Measurements from ENCODE around the gene SLC16A11. TPM values are rescaled to one million over a fixed set of nuclear protein-coding genes. Genes with fewer than 3 reads are reported as not detected.

SLC16A11 gene
- total RNA-seq, 1 donor from 2014 or later: not detected

GRCh38 chr17:7016886-7017826 is 26.7 kb downstream of the SLC16A11 start:
- FAIRE-seq (no peak), DNase-seq (ENCODE audit: low read depth) (no peak)
- Mint-ChIP-seq H3K27me3 (ENCODE audit: low read depth, unreplicated experiment) (peaks cover 12% of the 10 kb centered on the region), H3K4me1 (ENCODE audit: low read depth, unreplicated experiment) (peaks cover 22% of the 10 kb centered on the region), H3K36me3 (ENCODE audit: low read depth, unreplicated experiment) (peaks cover 4% of the 10 kb centered on the region), H3K27ac (ENCODE audit: unreplicated experiment) (no peak overlapping the region), H3K4me3 (ENCODE audit: unreplicated experiment) (peak overlapping the region; percentile 30), H3K9me3 (ENCODE audit: unreplicated experiment) (no peaks in the 10 kb centered on the region)
- H3K9ac ChIP-seq (ENCODE audit: low read length): no peak overlapping the region
- H3K4me3 ChIP-seq (ENCODE audit: insufficient read depth, low read depth, low read length): no peak overlapping the region
- H3K36me3 ChIP-seq (ENCODE audit: insufficient read depth, low read length): no peaks in the 10 kb centered on the region
- peaks cover 18% of the 10 kb centered on the region for H3K79me2 ChIP-seq (ENCODE audit: insufficient read depth, low read length)
- no peak for TF ChIP-seq CTCF (IDR thresholded peaks at IDR 0.05; ENCODE audit: insufficient read depth, low read depth, low read length)
- TF ChIP-seq EZH2 (IDR thresholded peaks at IDR 0.05; ENCODE audit: insufficient read depth, low read length): no peak
- no peaks in the 10 kb centered on the region for H3K9me3 ChIP-seq (ENCODE audit: insufficient read depth, low read depth, low read length)
- peaks cover 27% of the 10 kb centered on the region for H3K4me1 ChIP-seq (ENCODE audit: insufficient read depth, low read length)
- H4K20me1 ChIP-seq (ENCODE audit: insufficient read depth, low read length): no peaks in the 10 kb centered on the region
- H3K27me3 ChIP-seq (ENCODE audit: insufficient read depth, low read length): no peaks in the 10 kb centered on the region
- H3K27ac ChIP-seq (ENCODE audit: low read depth, low read length): no peak overlapping the region
- H3K4me2 ChIP-seq (ENCODE audit: low read length): no peak overlapping the region
- no peak overlapping the region for H2AFZ ChIP-seq (ENCODE audit: low read depth, low read length)

DNA sequence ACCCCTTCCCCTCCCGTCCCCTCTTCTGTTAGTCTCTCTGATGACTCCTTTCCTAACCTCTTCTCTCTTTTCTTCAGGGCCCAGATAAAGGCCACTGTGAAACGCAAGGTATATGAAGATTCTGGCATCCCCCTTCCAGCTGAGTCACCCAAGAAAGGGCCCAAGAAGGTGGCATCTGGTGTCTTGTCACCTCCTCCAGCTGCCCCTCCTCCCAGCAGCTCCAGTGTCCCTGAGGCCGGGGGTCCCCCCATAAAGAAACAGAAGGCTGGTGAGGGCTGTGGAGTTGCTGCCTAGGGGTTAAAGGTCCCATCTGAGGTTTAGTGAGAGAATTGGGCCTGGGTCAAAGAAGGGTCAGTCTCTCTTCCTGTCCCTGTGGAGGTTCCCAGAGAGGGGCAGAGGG is 27.5 kb downstream of the SLC16A11 start:
- Histone ChIP-seq H4K20me1 (ENCODE audit: insufficient read depth, low read length) (no peaks in the 10 kb centered on the region), H3K9me3 (ENCODE audit: insufficient read depth, low read depth, low read length) (no peaks in the 10 kb centered on the region), H3K27me3 (ENCODE audit: insufficient read depth, low read length) (no peaks in the 10 kb centered on the region), H3K4me1 (ENCODE audit: insufficient read depth, low read length) (peaks cover 31% of the 10 kb centered on the region), H3K79me2 (ENCODE audit: insufficient read depth, low read length) (peaks cover 25% of the 10 kb centered on the region), H3K27ac (ENCODE audit: low read depth, low read length) (no peak overlapping the region), H3K4me3 (ENCODE audit: insufficient read depth, low read depth, low read length) (no peak overlapping the region), H3K36me3 (ENCODE audit: insufficient read depth, low read length) (no peaks in the 10 kb centered on the region), H3K9ac (ENCODE audit: low read length) (no peak overlapping the region), H3K4me2 (ENCODE audit: low read length) (no peak overlapping the region), H2AFZ (ENCODE audit: low read depth, low read length) (no peak overlapping the region)
- Mint-ChIP-seq H3K27ac (ENCODE audit: unreplicated experiment) (peak overlapping the region; percentile 69), H3K27me3 (ENCODE audit: low read depth, unreplicated experiment) (peaks cover 9% of the 10 kb centered on the region), H3K4me3 (ENCODE audit: unreplicated experiment) (no peak overlapping the region), H3K4me1 (ENCODE audit: low read depth, unreplicated experiment) (peaks cover 24% of the 10 kb centered on the region), H3K36me3 (ENCODE audit: low read depth, unreplicated experiment) (peaks cover 4% of the 10 kb centered on the region), H3K9me3 (ENCODE audit: unreplicated experiment) (no peaks in the 10 kb centered on the region)
- FAIRE-seq (no peak), DNase-seq (ENCODE audit: low read depth) (no peak)
- TF ChIP-seq EZH2 (IDR thresholded peaks at IDR 0.05; ENCODE audit: insufficient read depth, low read length) (no peak), CTCF (IDR thresholded peaks at IDR 0.05; ENCODE audit: insufficient read depth, low read depth, low read length) (no peak)

Data from astrocyte (in vitro differentiated cells and primary cell).